ENCODE data around the gene CFAP44. TPM values are rescaled to one million over a fixed set of nuclear protein-coding genes. Genes with fewer than 3 reads are reported as not detected.

The CFAP44 gene
- total and polyA plus RNA-seq, 2 of the 13 experiments (the other 11 are each of a cell fraction or from before 2014, with no cell fraction given) = 1.7 to 4.7 TPM

GRCh38 chr3:113438224-113438623, 3.1 kb downstream of the CFAP44 start:
- Histone ChIP-seq H3K79me2 (ENCODE audit: insufficient read depth, low read length) (no peaks in the 10 kb centered on the region), H2AFZ (ENCODE audit: low read length) (no peak overlapping the region), H3K4me2 (ENCODE audit: low read depth, low read length) (no peak overlapping the region), H3K36me3 (replicated peaks in 1 of 2; ENCODE audit: control insufficient read depth in 1 of 2, insufficient read depth in 2 of 2, low read length in 2 of 2) (peaks cover 0 to 3% of the 10 kb centered on the region in 2 experiments; a peak in 1 of 5 replicates), H4K20me1 (ENCODE audit: insufficient read depth, low read length) (no peaks in the 10 kb centered on the region), H3K27me3 (ENCODE audit: control insufficient read depth in 1 of 2, insufficient read depth in 2 of 2, low read length in 2 of 2) (no peaks in the 10 kb centered on the region), H3K4me1 (ENCODE audit: insufficient read depth, low read length) (no peaks in the 10 kb centered on the region), H3K4me3 (replicated peaks in 1 of 3; ENCODE audit: insufficient read depth in 1 of 3, low read depth in 2 of 3, low read length in 3 of 3) (no peak overlapping the region), H3K9me3 (ENCODE audit: low read length) (no peaks in the 10 kb centered on the region), H3K27ac (ENCODE audit: extremely low read length, insufficient read depth, low read length) (no peak overlapping the region), H3K9ac (ENCODE audit: insufficient read depth, low read depth, low read length) (no peak overlapping the region)
- no TSS peak for BruUV-seq (replicated peaks)
- POLR2A ChIA-PET = no interaction called here
- CTCF ChIA-PET (ENCODE audit: low intra/inter-chr PET ratio, low total read pairs) = no interaction called here
- FAIRE-seq = no peak
- intact Hi-C loops (cut with micrococcal nuclease; ENCODE audit: unreplicated experiment) = no loop called here
- no peak for DNase-seq (ENCODE audit: low spot score)
- no peak for ATAC-seq
- in situ Hi-C loops (cut with HindIII; ENCODE audit: extremely low pct_ligation_motif_present, low pct_unique_long_range_greater_than_20kb) = no loop called here
- no peak for TF ChIP-seq MED13 (CRISPR knock-in tag; IDR thresholded peaks at IDR 0.05)
- no peak for TF ChIP-seq POGK (CRISPR knock-in tag; conservative IDR thresholded peaks at IDR 0.05)
- TF ChIP-seq ZNF354B (CRISPR knock-in tag; IDR thresholded peaks at IDR 0.05) = no peak

- DNase-seq (ENCODE audit: low spot score) (no peak), ATAC-seq (no peak), FAIRE-seq (no peak)
- H3K27me3 ChIP-seq (ENCODE audit: control insufficient read depth in 1 of 2, insufficient read depth in 2 of 2, low read length in 2 of 2) = no peaks in the 10 kb centered on the region
- intact Hi-C loops (cut with micrococcal nuclease; ENCODE audit: unreplicated experiment) = no loop called here
- H3K79me2 ChIP-seq (ENCODE audit: insufficient read depth, low read length) = no peaks in the 10 kb centered on the region
- H3K4me1 ChIP-seq (ENCODE audit: insufficient read depth, low read length) = no peaks in the 10 kb centered on the region
- in situ Hi-C loops (cut with HindIII; ENCODE audit: extremely low pct_ligation_motif_present, low pct_unique_long_range_greater_than_20kb) = no loop called here
- no peak overlapping the region for H3K4me3 ChIP-seq (replicated peaks in 1 of 3; ENCODE audit: insufficient read depth in 1 of 3, low read depth in 2 of 3, low read length in 3 of 3)
- H3K9me3 ChIP-seq (ENCODE audit: low read length) = no peaks in the 10 kb centered on the region
- CTCF ChIA-PET (ENCODE audit: low intra/inter-chr PET ratio, low total read pairs) = no interaction called here
- 97% methylated on average over 3 of the region's 3 CpGs for WGBS (ENCODE audit: low lambda C conversion rate)
- H4K20me1 ChIP-seq (ENCODE audit: insufficient read depth, low read length) = no peaks in the 10 kb centered on the region
- POLR2A ChIA-PET = no interaction called here
- H3K9ac ChIP-seq (ENCODE audit: insufficient read depth, low read depth, low read length) = no peak overlapping the region
- no peak overlapping the region for H2AFZ ChIP-seq (ENCODE audit: low read length)
- no peak overlapping the region for H3K27ac ChIP-seq (ENCODE audit: extremely low read length, insufficient read depth, low read length)
- no peak overlapping the region for H3K4me2 ChIP-seq (ENCODE audit: low read depth, low read length)
- peaks cover 0 to 3% of the 10 kb centered on the region in 2 experiments; a peak in 1 of 5 replicates for H3K36me3 ChIP-seq (replicated peaks in 1 of 2; ENCODE audit: control insufficient read depth in 1 of 2, insufficient read depth in 2 of 2, low read length in 2 of 2)
- no TSS peak for BruUV-seq (replicated peaks)
- TF ChIP-seq ZFP91 (CRISPR knock-in tag; IDR thresholded peaks at IDR 0.05; ENCODE audit: borderline replicate concordance) (no peak), SUZ12 (IDR thresholded peaks at IDR 0.05; ENCODE audit: low read depth, low read length) (no peak), ZNF414 (CRISPR knock-in tag; IDR thresholded peaks at IDR 0.05) (no peak), ZBTB34 (CRISPR knock-in tag; IDR thresholded peaks at IDR 0.05) (no peak), MED1 (CRISPR knock-in tag; IDR thresholded peaks at IDR 0.05) (no peak), ZNF841 (CRISPR knock-in tag; IDR thresholded peaks at IDR 0.05; ENCODE audit: borderline replicate concordance) (no peak), SOX6 (IDR thresholded peaks at IDR 0.05) (no peak), SOX6 (CRISPR knock-in tag; IDR thresholded peaks at IDR 0.05) (no peak), CCDC6 (CRISPR knock-in tag; IDR thresholded peaks at IDR 0.05) (no peak), RBFOX2 (IDR thresholded peaks at IDR 0.05; ENCODE audit: low read depth, low read length) (no peak), POLR2G (IDR thresholded peaks at IDR 0.05; ENCODE audit: low read depth, low read length) (no peak), JARID2 (CRISPR knock-in tag; IDR thresholded peaks at IDR 0.05; ENCODE audit: insufficient replicate concordance) (no peak)
These were observed 3.9 kb downstream of the CFAP44 start for GRCh38 chr3:113437411-113437810.

Data from HepG2 (cell line).